H1 (cell line): Measurements from ENCODE around the gene GCLC. TPM values are rescaled to one million over a fixed set of nuclear protein-coding genes. Genes with fewer than 3 reads are reported as not detected.

Source experiments
- CTCF ChIA-PET: fragments of 300-600 bp; sonication (Branson Sonifier 250); formaldehyde crosslinking; loops from one replicate; lab custom pipeline; 2021; ENCODE audit not compliant: partially characterized antibody; lab: Charles Lee
- POLR2A ChIA-PET: fragments of 300-600 bp; sonication (Branson Sonifier 250); formaldehyde crosslinking; loops from one replicate; lab custom pipeline; 2021; ENCODE audit warnings: inconsistent platforms; ENCODE audit not compliant: partially characterized antibody; lab: Charles Lee
- DNase-seq, 2 experiments: peaks; one replicate each; pipeline versions ENCODE4 v3.0.0 to v3.0.0-alpha.2; 2010 to 2022; ENCODE audit warnings: low spot score in 2 of 2, low read depth in 1 of 2, mixed read lengths in 1 of 2
- FAIRE-seq: peaks from 2 replicates; lab custom pipeline; 2011; peaks lifted over from hg19 to GRCh38; lab: Jason Lieb, UNC
- H2AFZ ChIP-seq: 2 replicates; pipeline ENCODE4 v1.8.1; 2012; ENCODE audit warnings: low read length, inconsistent platforms
- H2AK5ac ChIP-seq: 2 replicates; pipeline ENCODE4 v1.6.1; 2013; ENCODE audit warnings: low read depth, low read length
- H2BK120ac ChIP-seq: replicated peaks from 2 replicates; pipeline ENCODE3; 2013; ENCODE audit warnings: low read depth, low read length, inconsistent platforms
- H2BK12ac ChIP-seq: 2 replicates; pipeline ENCODE4 v1.6.1; 2013; ENCODE audit warnings: low read depth, low read length
- H2BK15ac ChIP-seq: 2 replicates; pipeline ENCODE4 v1.6.1; 2013; ENCODE audit warnings: low read length
- H2BK20ac ChIP-seq: 2 replicates; pipeline ENCODE4 v1.6.1; 2013; ENCODE audit warnings: low read length
- H2BK5ac ChIP-seq: 2 replicates; pipeline ENCODE4 v1.6.1; 2013; ENCODE audit warnings: low read depth, low read length
- H3K14ac ChIP-seq: 2 replicates; pipeline ENCODE4 v1.6.1; 2013; ENCODE audit warnings: inconsistent platforms; ENCODE audit not compliant: insufficient read length
- H3K18ac ChIP-seq: 2 replicates; pipeline ENCODE4 v1.6.1; 2013; ENCODE audit warnings: low read length; ENCODE audit errors: extremely low read depth
- H3K23ac ChIP-seq: 2 replicates; pipeline ENCODE4 v1.6.1; 2013; ENCODE audit warnings: inconsistent platforms; ENCODE audit not compliant: insufficient read length
- H3K23me2 ChIP-seq: 2 replicates; pipeline ENCODE4 v1.6.1; 2013; ENCODE audit warnings: low read depth, low read length
- H3K27ac ChIP-seq: 2 replicates; pipeline ENCODE4 v1.6.1; 2011; ENCODE audit warnings: low read depth, low read length, inconsistent platforms
- H3K27me3 ChIP-seq, 4 experiments: replicated peaks in 1 of 4; 1 replicate in 1 of 4; 2 replicates in 3 of 4; pipeline versions ENCODE4 v1.6.1 to v1.8.1; 2011 to 2013; ENCODE audit warnings: low read length in 3 of 4, mild to moderate bottlenecking in 3 of 4, inconsistent platforms in 2 of 4, mixed read lengths in 2 of 4, moderate library complexity in 1 of 4; ENCODE audit not compliant: control insufficient read depth in 3 of 4, insufficient read depth in 3 of 4; ENCODE audit errors: extremely low read depth in 1 of 4
- H3K36me3 ChIP-seq, 4 experiments: 2 replicates each; pipeline versions ENCODE4 v1.6.1 to v1.8.1; 2011 to 2013; ENCODE audit warnings: mild to moderate bottlenecking in 4 of 4, low read length in 3 of 4, moderate library complexity in 2 of 4, control low read depth in 1 of 4, inconsistent platforms in 1 of 4; ENCODE audit not compliant: insufficient read depth in 4 of 4, control insufficient read depth in 2 of 4
- H3K4ac ChIP-seq: replicated peaks from 2 replicates; pipeline ENCODE3; 2013; ENCODE audit warnings: low read length, low read depth, mixed read lengths, inconsistent platforms; ENCODE audit not compliant: insufficient read length
- H3K4me1 ChIP-seq, 4 experiments: replicated peaks in 1 of 4; 1 replicate in 1 of 4; 2 replicates in 3 of 4; pipeline versions ENCODE4 v1.6.1 to v1.8.1; 2011 to 2013; ENCODE audit warnings: low read length in 3 of 4, inconsistent platforms in 2 of 4, mixed read lengths in 1 of 4; ENCODE audit not compliant: insufficient read depth in 4 of 4, control insufficient read depth in 3 of 4
- H3K4me2 ChIP-seq, 2 experiments: 2 replicates each; pipeline versions ENCODE4 v1.6.1 to v1.8.1; 2011 to 2013; ENCODE audit warnings: low read depth in 2 of 2, low read length in 2 of 2, control low read depth in 1 of 2, inconsistent platforms in 1 of 2, mild to moderate bottlenecking in 1 of 2; ENCODE audit not compliant: insufficient read depth in 1 of 2
- H3K4me3 ChIP-seq, 4 experiments: fragments of 200-600, 300-600 bp in 1 of 4; sonication (generic), shearing (Covaris generic), sonication (Bioruptor Twin) in 1 of 4; 2 replicates each; pipeline versions ENCODE4 v1.5.1 to v1.8.1; 2011 to 2016; ENCODE audit warnings: low read length in 4 of 4, low read depth in 3 of 4, control low read depth in 2 of 4, inconsistent platforms in 2 of 4, mild to moderate bottlenecking in 2 of 4, mixed read lengths in 1 of 4, moderate library complexity in 1 of 4; ENCODE audit not compliant: insufficient read depth in 2 of 4; ENCODE audit errors: extremely low read depth in 1 of 4
- H3K56ac ChIP-seq: replicated peaks from 2 replicates; pipeline ENCODE3; 2013; ENCODE audit warnings: low read depth, mild to moderate bottlenecking, mixed read lengths, low read length, inconsistent platforms; ENCODE audit not compliant: insufficient read length
- H3K79me1 ChIP-seq: 2 replicates; pipeline ENCODE4 v1.6.1; 2013; ENCODE audit warnings: low read depth, low read length, control low read depth
- H3K79me2 ChIP-seq, 2 experiments: 2 replicates each; pipeline versions ENCODE4 v1.6.1 to v1.8.1; 2012 to 2013; ENCODE audit warnings: low read length in 2 of 2, mild to moderate bottlenecking in 2 of 2, inconsistent platforms in 1 of 2; ENCODE audit not compliant: insufficient read depth in 2 of 2, control insufficient read depth in 1 of 2
- H3K9ac ChIP-seq, 4 experiments: replicated peaks in 1 of 4; 1 replicate in 1 of 4; 2 replicates in 3 of 4; pipeline versions ENCODE4 v1.6.1 to v1.8.1; 2011 to 2013; ENCODE audit warnings: low read depth in 3 of 4, low read length in 3 of 4, control low read depth in 2 of 4, mild to moderate bottlenecking in 2 of 4, moderate library complexity in 2 of 4, inconsistent platforms in 1 of 4; ENCODE audit errors: extremely low read depth in 1 of 4
- H3K9me3 ChIP-seq, 2 experiments: 2 replicates each; pipeline versions ENCODE4 v1.6.1 to v1.8.1; 2012 to 2013; ENCODE audit warnings: mild to moderate bottlenecking in 2 of 2, moderate library complexity in 2 of 2, control low read depth in 1 of 2, inconsistent platforms in 1 of 2, low read depth in 1 of 2, low read length in 1 of 2, mixed read lengths in 1 of 2; ENCODE audit not compliant: insufficient read depth in 2 of 2
- H4K20me1 ChIP-seq, 2 experiments: replicated peaks in 1 of 2; 2 replicates each; pipeline versions ENCODE3 to v1.8.1; 2011 to 2013; ENCODE audit warnings: inconsistent platforms in 2 of 2, low read length in 2 of 2, mild to moderate bottlenecking in 1 of 2; ENCODE audit not compliant: insufficient read depth in 2 of 2, control insufficient read depth in 1 of 2
- H4K5ac ChIP-seq: 2 replicates; pipeline ENCODE4 v1.6.1; 2013; ENCODE audit warnings: low read length, low read depth, mixed read lengths, inconsistent platforms; ENCODE audit not compliant: insufficient read length
- H4K8ac ChIP-seq: 2 replicates; pipeline ENCODE4 v1.8.0; 2013; ENCODE audit warnings: mild to moderate bottlenecking, moderate library complexity, low read length, inconsistent platforms; ENCODE audit not compliant: insufficient read depth; ENCODE audit errors: extremely low read depth
- H4K91ac ChIP-seq: replicated peaks from 2 replicates; pipeline ENCODE3; 2013; ENCODE audit warnings: low read length, mixed read lengths, inconsistent platforms; ENCODE audit not compliant: insufficient read length
- CREB1 ChIP-seq: IDR thresholded peaks from 2 replicates; pipeline ENCODE4 v1.6.1; 2012; ENCODE audit warnings: inconsistent platforms
- HDAC2 ChIP-seq, 2 experiments: fragments of 300-600 bp in 1 of 2; sonication (generic) in 1 of 2; IDR thresholded peaks; 2 replicates each; pipeline ENCODE4 v1.6.1; 2011 to 2012; ENCODE audit warnings: low read depth in 2 of 2, low read length in 2 of 2, mild to moderate bottlenecking in 2 of 2, moderate library complexity in 2 of 2, borderline replicate concordance in 1 of 2, inconsistent platforms in 1 of 2
- JUND ChIP-seq: IDR thresholded peaks from 2 replicates; pipeline ENCODE4 v1.6.1; 2011; ENCODE audit warnings: mild to moderate bottlenecking, improper control_type of control experiment, low read length
- KDM5A ChIP-seq: fragments of 200-600 bp; IDR thresholded peaks from 2 replicates; pipeline ENCODE4 v1.7.1; 2012; ENCODE audit warnings: mild to moderate bottlenecking, low read length, inconsistent platforms, mixed read lengths
- POLR2A ChIP-seq, 2 experiments: IDR thresholded peaks; 1 replicate in 1 of 2; 2 replicates in 1 of 2; pipeline ENCODE4 v1.6.1; 2011; ENCODE audit warnings: low read depth in 2 of 2, low read length in 2 of 2, mild to moderate bottlenecking in 2 of 2; ENCODE audit errors: control extremely low read depth in 1 of 2
- POU5F1 ChIP-seq: IDR thresholded peaks from 2 replicates; pipeline ENCODE4 v1.6.1; 2011; ENCODE audit warnings: low read depth, mild to moderate bottlenecking, low read length, moderate library complexity
- SUZ12 ChIP-seq: fragments of 200-600 bp; sonication (generic); IDR thresholded peaks from 2 replicates; pipeline ENCODE4 v1.6.1; 2012; ENCODE audit warnings: mild to moderate bottlenecking, inconsistent platforms, low read length, moderate library complexity, mixed read lengths
- TAF7 ChIP-seq: optimal IDR thresholded peaks from 2 replicates; pipeline ENCODE3; 2011; ENCODE audit warnings: low read depth, mild to moderate bottlenecking, inconsistent platforms, low read length, moderate library complexity, borderline replicate concordance
- WGBS, 2 experiments: shearing (Covaris generic) in 1 of 2; methylation state at CpG; one replicate each; pipeline versions ENCODE4 v1.1.6 to v1.1.7; 2013 to 2015; ENCODE audit warnings: low lambda C conversion rate in 2 of 2, mixed read lengths in 2 of 2, inconsistent platforms in 1 of 2, low coverage in 1 of 2, missing lambda C conversion rate in 1 of 2; ENCODE audit not compliant: insufficient replicate concordance in 2 of 2, insufficient coverage in 1 of 2, insufficient read length in 1 of 2; ENCODE audit errors: extremely low coverage in 1 of 2, missing lambda C conversion rate in 1 of 2; 5-methylcytosine and 5-hydroxymethylcytosine counted together
- polyA plus RNA-seq, 7 experiments: library from polyadenylated mRNA; depleted of rRNA in 3 of 7; stranded (reverse) in 5 of 7; unstranded in 2 of 7; fragments of >200 nt in 5 of 7; fragments of 200-250 nt in 2 of 7; gene quantifications; 1 replicate in 5 of 7; 2 replicates in 1 of 7; 4 replicates in 1 of 7; pipeline versions ENCODE4 v1.2.1 to v1.2.3, GENCODE V29; 2011 to 2013; ENCODE audit warnings: missing spikeins in 2 of 7, mixed read lengths in 2 of 7
- total RNA-seq: library from RNA; stranded (reverse); fragmentation: NEBNext Ultra II Directional; extraction: Animal tissue kit (Norgen Biotek cat#: 25700); gene quantifications from 2 replicates; pipeline ENCODE4 v1.2.1, GENCODE V29; 2021

Gene GCLC
- total and polyA plus RNA-seq, 2 of the 8 experiments (the other 6 are each of a cell fraction or from before 2014, with no cell fraction given), result 15.8 to 54.0 TPM

GRCh38 chr6:53512626-53513025 lies 32.3 kb downstream of the GCLC start:
- POLR2A ChIA-PET, result interaction anchor here (1.1 to 1.3 kb wide), 3 partner anchors 19 to 139 kb away, joined by 3 to 4 read pairs (median 3); no protein-coding TSS in a partner anchor
- no peaks in the 10 kb centered on the region for H3K23me2 ChIP-seq
- FAIRE-seq, result no peak

More at GRCh38 chr6:53512626-53513025, 32.3 kb downstream of the GCLC start:
- Histone ChIP-seq H2BK120ac (no peak overlapping the region), H3K56ac (no peak overlapping the region), H2BK15ac (no peak overlapping the region), H4K5ac (no peak overlapping the region), H3K79me1 (0 out of 2 replicates have a peak, but pooled peaks cover 2% of the 10 kb centered on the region), H3K4me1 (no peaks in the 10 kb centered on the region), H3K9me3 (no peaks in the 10 kb centered on the region), H2BK20ac (no peak overlapping the region), H3K23ac (no peak overlapping the region), H3K36me3 (peaks cover 0 to 42% (median 13%) of the 10 kb centered on the region in 4 experiments; a peak in 6 of 8 replicates), H4K91ac (no peak overlapping the region), H2AFZ (no peak overlapping the region), H2BK12ac (no peak overlapping the region), H3K14ac (no peak overlapping the region), H4K20me1 (peaks cover 3% of the 10 kb centered on the region in 2 experiments), H2AK5ac (no peak overlapping the region), H3K18ac (no peak overlapping the region), H3K9ac (no peak overlapping the region), H2BK5ac (no peak overlapping the region), H3K4me2 (no peak overlapping the region), H3K4ac (no peak overlapping the region), H3K27ac (no peak overlapping the region), H3K4me3 (no peak overlapping the region), H3K79me2 (no peaks in the 10 kb centered on the region), H4K8ac (no peak overlapping the region), H3K27me3 (no peaks in the 10 kb centered on the region)
- 96% methylated on average over 4 of the region's 4 CpGs; no CpG with 5 or more reads in 1 of the 2 experiments for WGBS, 2 experiments
- CTCF ChIA-PET, result interaction anchor here (1.2 to 3.3 kb wide), 4 partner anchors 9 to 139 kb away, joined by 3 to 13 read pairs (median 4); no protein-coding TSS in a partner anchor
- DNase-seq, result no peak
- no peak for TF ChIP-seq TAF7
- no peak for TF ChIP-seq KDM5A
- no peak for TF ChIP-seq CREB1
- TF ChIP-seq JUND, result no peak
- TF ChIP-seq SUZ12, result no peak
- TF ChIP-seq POU5F1, result no peak
- no peak for TF ChIP-seq POLR2A (IDR thresholded peaks at IDR 0.05; ENCODE audit: control extremely low read depth in 1 of 2, low read depth in 2 of 2, low read length in 2 of 2)
- no peak for TF ChIP-seq HDAC2 (IDR thresholded peaks at IDR 0.05; ENCODE audit: borderline replicate concordance in 1 of 2, low read depth in 2 of 2, low read length in 2 of 2)
